NCI-H1417 treated with DMSO at 0.1 percent for 48 hours (cell line): Measurements from ENCODE around the gene TRPM5.

Source experiments
- DNase-seq: peaks from one replicate; lab custom pipeline; 2025; lab: John Stamatoyannopoulos, UW

The TRPM5 gene

GRCh38 chr11:2436013-2436520 is 8.2 kb downstream of the TRPM5 start:
- no peak for DNase-seq

DNA sequence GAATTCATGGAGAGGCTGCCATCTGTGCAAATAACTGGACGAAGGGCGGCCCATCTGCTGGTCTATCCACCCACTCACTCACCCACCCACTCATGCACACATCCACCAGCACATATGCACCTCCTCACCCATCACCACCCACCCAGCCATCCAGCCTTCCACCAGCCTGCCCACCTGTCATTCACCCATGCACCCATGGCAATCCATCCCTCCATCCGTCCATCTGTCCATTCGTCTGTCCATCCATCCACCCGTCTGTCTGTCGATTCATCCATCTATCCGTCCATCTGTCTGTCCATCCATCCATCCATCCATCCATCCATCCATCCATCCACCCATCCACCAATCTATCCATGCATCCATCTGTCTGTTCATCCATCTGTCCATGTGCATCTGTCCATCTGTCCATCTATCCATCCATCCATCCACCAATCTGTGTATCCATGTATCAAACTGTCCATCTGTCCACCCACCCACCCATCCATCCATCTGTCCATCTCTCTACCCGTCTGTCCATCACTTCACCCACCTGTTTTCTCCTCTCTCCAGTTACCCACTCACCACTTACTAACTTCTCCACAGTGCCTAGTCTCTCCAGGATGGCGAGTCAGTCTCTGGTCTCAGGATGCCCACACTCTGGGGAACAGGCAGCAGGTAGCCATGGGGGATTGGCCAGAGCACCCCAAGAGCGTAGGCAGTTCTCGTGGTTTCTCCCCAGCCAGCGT is 8.9 kb downstream of the TRPM5 start:
- DNase-seq = no peak

GRCh38 chr11:2434506-2435255 is 9.6 kb downstream of the TRPM5 start:
- DNase-seq = no peak

DNA sequence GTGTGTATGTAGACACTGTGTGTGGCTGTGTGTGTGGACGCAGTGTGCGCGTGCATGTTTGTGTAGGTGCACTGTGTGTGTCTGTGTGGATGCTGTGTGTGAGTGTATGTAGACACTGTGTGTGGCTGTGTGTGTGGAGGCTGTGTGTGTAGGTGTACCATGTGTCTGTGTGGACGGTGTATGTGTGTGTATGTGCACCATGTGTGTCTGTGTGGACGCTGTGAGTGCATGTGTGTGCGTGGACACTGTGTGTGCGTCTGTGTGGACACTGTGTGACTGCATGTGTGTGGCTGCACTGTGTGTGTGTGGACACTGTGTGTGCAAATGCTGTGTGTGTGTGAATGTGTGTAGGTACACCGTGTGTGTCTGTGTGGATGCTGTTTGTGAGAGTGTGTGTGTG is 10.3 kb downstream of the TRPM5 start:
- no peak for DNase-seq

DNA sequence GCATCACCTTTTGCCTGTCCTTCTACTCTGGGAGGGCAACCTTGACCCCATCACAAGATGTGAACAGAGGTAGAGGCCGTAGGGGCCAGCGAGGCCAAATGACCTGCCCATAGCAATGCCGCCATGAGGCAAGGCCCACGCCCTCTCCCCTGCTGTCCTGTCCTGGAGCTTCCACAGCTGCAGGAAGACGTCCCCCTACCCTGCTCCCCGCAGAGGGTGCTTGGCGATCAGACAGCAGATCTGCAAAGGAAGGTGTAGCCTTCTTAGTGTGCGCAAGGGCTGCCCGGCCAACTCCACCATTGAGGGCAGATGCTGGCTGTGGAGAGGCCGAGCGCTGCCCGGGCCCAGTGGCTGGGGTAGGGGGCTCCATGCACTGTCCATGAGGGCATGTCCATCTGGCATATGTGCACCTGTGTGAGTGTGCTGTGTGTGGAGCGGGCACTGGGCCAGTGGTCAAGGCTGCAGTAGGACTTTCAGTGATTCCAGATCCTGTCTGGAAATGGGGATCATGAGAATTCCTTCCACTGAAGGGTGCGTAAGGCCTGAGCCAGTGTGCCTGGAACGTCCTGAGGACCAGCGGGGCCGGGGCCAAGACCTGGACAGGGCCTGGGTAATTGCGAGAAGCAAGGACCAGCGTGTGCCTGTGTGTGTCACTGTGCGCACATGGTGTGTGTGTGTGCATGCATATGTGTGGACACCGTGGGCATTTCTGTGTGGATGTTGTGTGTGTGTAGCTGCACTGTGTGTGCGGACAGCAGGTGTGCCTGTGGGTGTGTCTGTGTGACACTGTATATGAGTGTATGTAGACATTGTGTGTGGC is 11.0 kb downstream of the TRPM5 start:
- no peak for DNase-seq

DNA sequence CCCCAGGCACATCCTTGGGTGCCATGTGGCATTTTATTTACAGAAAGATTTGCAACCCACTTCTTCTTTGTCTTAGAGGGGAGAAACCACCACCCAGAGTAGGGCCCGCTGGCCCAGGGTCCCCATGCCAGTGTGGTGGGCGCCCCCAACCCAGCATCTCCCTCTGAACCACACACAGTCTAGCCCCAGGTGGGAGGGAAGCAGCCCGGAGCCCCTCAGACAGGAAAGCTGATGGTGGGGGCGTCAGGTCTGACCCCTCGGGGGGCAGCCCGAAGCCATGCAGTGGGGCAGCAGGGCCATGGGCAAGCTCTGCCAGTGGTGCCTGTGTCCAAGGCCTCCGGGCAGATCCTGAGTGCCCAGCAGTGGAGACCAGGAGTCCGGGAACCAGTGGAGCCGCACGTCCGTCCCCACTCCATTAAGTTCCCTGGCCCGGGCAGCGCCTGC is 11.7 kb downstream of the TRPM5 start:
- DNase-seq = no peak

GRCh38 chr11:2432171-2432621 is 12.1 kb downstream of the TRPM5 start:
- no peak for DNase-seq

DNA sequence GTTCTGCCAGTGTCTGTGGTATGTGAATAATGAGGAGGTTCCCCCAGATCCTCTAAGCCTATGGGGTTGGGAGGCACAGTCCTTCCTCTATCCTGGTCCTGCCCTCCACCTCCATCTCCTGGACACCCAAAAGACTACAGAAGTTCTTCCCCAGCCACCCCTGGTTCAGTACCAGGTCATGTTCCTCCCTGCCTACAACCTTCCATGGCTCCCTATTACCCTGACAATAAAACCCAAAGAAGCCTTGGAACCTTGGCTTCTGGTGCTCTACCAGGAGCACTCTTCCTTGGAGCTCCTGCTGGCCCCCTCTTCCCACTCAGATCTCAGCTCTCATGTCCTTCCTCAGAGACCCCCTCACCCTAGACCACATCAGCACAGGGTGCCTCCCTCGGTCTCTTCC is 12.9 kb downstream of the TRPM5 start:
- no peak for DNase-seq

GRCh38 chr11:2428322-2428795 is 16.0 kb downstream of the TRPM5 start:
- DNase-seq = no peak

DNA sequence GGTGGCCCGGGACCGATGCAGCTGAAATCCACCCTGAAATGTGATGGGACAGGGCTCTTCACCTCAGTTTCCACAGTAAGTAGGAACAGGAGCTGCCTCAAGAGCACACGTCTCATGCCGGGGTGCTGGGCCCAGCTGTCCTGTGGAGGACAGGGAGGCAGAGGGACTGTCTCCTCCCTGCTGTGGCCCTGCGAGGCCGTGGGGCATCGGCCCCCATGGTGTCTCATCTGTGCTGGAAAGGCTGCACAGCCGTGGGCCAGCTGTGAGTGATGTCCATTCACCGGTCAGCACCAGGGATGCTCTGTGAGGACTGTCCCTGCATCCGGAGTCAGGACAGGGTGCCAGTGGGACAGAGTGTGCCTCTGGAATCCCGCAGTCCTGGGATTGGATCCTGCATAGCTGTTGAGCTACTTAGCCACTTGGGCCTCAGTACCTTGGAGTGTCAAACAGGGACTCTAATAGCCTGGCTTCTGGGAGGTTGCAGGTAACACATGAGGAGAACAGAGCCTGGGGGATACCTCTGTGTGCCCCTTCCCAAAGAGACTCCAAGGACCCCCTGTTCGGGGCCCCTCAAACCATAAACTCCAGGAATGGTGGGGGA is 16.5 kb downstream of the TRPM5 start:
- no peak for DNase-seq

- no peak for DNase-seq
Measured at GRCh38 chr11:2426826-2427521, 17.3 kb downstream of the TRPM5 start.

DNA sequence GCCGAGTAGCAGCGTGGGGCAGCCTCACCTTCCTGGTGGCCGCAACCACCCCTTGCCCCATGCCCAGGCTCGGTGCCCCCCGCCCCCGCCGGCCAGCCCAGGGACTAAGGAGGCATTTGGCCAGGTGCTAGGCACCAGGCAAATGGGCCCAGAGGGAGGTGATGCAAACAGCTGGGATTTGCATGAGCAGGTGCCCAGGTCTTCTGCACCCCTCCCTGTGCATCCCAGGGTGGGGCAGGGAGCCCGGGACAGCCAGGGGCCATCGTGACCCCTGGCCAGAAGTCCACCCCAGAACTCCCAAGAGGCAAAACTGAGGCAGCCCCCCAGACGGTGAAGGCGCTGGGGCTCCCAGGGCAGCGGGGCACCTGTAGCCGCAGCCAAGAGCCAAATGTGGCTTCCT is 18.1 kb downstream of the TRPM5 start:
- DNase-seq = no peak

- DNase-seq = no peak
Measured at GRCh38 chr11:2425506-2425905, 18.8 kb downstream of the TRPM5 start.

DNA sequence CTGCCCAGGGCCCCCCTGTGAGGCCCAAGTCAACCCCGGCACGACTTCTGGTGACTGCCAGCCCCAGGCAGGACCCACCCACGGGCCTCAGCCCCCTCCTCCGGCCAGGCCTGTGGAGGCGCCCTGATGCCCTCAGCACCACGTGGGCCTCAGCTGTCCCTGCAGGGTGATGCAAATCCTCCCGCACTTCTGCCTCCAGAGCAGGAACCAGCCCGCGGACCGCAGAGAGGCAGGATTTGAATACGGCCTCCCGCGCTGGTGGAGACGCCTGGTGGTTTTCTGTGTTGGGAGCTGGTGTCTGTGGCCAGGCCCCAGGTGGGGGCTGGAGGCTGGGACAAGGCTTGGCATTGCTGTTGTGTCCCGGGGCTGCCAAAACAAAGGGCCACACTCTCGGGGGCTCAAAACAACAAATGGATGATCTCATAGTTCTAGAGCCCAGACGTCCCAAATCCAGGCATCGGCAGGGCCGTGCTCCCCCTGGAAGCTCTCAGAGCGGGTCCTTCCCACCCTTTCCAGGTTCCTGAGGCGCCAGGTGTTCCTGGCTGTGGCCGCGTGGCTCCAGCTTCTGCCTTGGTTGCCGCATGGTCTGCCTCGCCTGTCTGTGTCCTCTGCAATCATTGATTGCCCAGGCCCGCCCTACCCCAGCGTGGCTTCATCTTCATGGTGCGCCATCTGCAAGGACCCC is 19.4 kb downstream of the TRPM5 start:
- DNase-seq = no peak

DNA sequence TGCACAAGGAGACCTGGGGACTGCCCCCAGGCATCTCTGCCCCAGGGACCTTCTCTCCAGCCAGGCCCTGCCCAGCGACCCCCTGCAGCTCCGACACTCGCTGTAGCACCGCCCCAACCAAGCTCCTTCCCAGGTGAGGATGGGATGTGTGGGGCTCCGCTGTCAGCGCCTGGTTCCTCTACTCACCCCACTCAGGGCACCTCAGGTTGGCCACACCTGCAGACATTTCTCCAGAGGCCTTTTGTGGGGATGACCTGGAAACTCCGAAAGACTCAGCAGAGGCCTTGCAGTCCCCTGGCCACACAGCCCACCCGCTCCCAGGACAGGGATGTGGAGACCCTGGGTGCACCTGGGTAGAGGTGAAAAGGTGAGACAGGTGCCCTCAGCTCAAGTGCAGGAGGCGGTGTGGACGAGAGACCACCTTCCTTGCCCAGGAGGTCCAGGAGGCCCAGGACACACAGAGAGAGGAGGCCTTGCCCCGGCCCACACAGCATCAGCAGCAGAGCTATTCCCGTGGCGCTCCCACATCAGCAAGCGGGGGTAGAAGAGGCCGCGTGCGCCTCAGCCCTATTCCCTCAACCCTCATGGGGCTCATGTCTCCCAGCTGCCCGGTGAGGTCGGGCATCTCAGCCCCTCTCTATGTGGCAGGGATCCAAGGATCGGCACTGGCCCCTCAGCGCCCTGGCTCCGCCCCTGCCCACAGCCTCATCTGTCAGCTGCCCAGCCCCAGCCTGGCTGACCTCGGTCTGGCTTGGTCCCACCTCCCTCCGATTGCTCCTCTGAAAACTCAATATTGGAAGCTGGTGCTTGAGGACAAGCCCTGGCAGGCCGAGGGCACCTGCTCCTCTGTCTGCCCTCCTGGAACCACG is 20.9 kb downstream of the TRPM5 start:
- no peak for DNase-seq

- DNase-seq = no peak
Measured at GRCh38 chr11:2422461-2423156, 21.7 kb downstream of the TRPM5 start.

GRCh38 chr11:2421996-2422395 is 22.3 kb downstream of the TRPM5 start:
- DNase-seq = no peak

DNA sequence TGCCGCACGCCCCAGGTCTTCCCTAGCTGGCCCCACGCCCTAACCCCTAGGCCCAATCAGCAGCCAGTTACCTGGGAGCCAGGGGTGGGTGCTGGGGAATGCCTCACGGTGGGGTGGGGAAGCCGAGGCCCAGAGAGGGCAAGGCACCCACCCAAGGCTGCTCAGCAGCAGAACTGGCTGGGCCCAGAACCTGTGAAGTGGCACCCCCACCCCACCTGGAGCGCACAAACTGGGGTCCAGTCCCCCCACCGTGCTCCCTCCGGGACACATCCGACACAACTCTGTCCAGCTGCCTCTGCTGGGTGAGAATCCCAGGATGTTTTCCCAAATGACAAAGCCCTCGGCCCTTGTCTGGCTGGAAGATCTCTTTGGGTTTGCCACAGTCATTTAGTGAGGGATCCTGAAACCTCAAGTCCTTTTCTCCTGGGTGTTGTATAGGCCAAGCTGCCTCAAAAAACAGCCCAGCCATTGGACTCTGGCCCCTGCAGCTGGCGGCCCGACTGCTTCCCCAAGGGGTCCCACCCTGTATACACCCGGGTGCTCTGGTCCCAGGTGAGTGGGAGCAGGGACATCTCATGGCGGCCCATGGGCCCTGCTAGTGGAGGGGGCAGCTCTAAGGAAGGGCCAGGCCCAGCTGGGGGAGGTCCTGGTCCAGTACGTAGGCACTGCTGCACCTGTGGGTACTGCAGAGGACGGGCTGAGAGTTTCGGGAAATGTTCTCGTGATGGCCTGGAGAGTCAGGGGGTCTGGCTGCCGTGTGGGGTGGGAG is 22.9 kb downstream of the TRPM5 start:
- no peak for DNase-seq
